Measurements from ENCODE around the gene XYLT1.

Gene XYLT1

GRCh38 chr16:17392127-17392856 lies 78.5 kb downstream of the XYLT1 start:
- DNase-seq (ENCODE audit: low spot score), result no peak
- in situ Hi-C loops (cut with MboI; ENCODE audit: low sequenced_read_pairs, unreplicated experiment), result no loop called here
- TF ChIP-seq CTCF (IDR thresholded peaks at IDR 0.05; ENCODE audit: borderline replicate concordance, control extremely low read depth, extremely low read depth, insufficient read depth, missing control alignments), result no peak

- TF ChIP-seq CTCF (IDR thresholded peaks at IDR 0.05; ENCODE audit: borderline replicate concordance, control extremely low read depth, extremely low read depth, insufficient read depth, missing control alignments), result no peak
- in situ Hi-C loops (cut with MboI; ENCODE audit: low sequenced_read_pairs, unreplicated experiment), result no loop called here
- DNase-seq (ENCODE audit: low spot score), result no peak
Measured at GRCh38 chr16:17391715-17392114, 79.0 kb downstream of the XYLT1 start.

- no peak for DNase-seq (ENCODE audit: low spot score)
- in situ Hi-C loops (cut with MboI; ENCODE audit: low sequenced_read_pairs, unreplicated experiment), result no loop called here
Measured at GRCh38 chr16:17389384-17389783, 81.4 kb downstream of the XYLT1 start.

GRCh38 chr16:17387256-17387655 lies 83.5 kb downstream of the XYLT1 start:
- no peak for DNase-seq (ENCODE audit: low spot score)
- TF ChIP-seq CTCF (IDR thresholded peaks at IDR 0.05; ENCODE audit: borderline replicate concordance, control extremely low read depth, extremely low read depth, insufficient read depth, missing control alignments), result no peak
- in situ Hi-C loops (cut with MboI; ENCODE audit: low sequenced_read_pairs, unreplicated experiment), result no loop called here

More at GRCh38 chr16:17389384-17389783, 81.4 kb downstream of the XYLT1 start:
- TF ChIP-seq CTCF (IDR thresholded peaks at IDR 0.05; ENCODE audit: borderline replicate concordance, control extremely low read depth, extremely low read depth, insufficient read depth, missing control alignments), result no peak

- no peak for TF ChIP-seq CTCF (IDR thresholded peaks at IDR 0.05; ENCODE audit: borderline replicate concordance, control extremely low read depth, extremely low read depth, insufficient read depth, missing control alignments)
- DNase-seq (ENCODE audit: low spot score), result no peak
- in situ Hi-C loops (cut with MboI; ENCODE audit: low sequenced_read_pairs, unreplicated experiment), result no loop called here
Measured at GRCh38 chr16:17386229-17386628, 84.5 kb downstream of the XYLT1 start.

- DNase-seq (ENCODE audit: low spot score), result no peak
- in situ Hi-C loops (cut with MboI; ENCODE audit: low sequenced_read_pairs, unreplicated experiment), result no loop called here
- TF ChIP-seq CTCF (IDR thresholded peaks at IDR 0.05; ENCODE audit: borderline replicate concordance, control extremely low read depth, extremely low read depth, insufficient read depth, missing control alignments), result no peak
Measured at GRCh38 chr16:17384471-17384870, 86.3 kb downstream of the XYLT1 start.
